CD1c-positive myeloid dendritic cell (primary cell): ENCODE data around the gene IL1RL1.

Experiments used
- DNase-seq: peaks from one replicate; pipeline ENCODE4 v3.0.0-alpha.2; 2016; ENCODE audit errors: extremely low spot score

The IL1RL1 gene

DNA sequence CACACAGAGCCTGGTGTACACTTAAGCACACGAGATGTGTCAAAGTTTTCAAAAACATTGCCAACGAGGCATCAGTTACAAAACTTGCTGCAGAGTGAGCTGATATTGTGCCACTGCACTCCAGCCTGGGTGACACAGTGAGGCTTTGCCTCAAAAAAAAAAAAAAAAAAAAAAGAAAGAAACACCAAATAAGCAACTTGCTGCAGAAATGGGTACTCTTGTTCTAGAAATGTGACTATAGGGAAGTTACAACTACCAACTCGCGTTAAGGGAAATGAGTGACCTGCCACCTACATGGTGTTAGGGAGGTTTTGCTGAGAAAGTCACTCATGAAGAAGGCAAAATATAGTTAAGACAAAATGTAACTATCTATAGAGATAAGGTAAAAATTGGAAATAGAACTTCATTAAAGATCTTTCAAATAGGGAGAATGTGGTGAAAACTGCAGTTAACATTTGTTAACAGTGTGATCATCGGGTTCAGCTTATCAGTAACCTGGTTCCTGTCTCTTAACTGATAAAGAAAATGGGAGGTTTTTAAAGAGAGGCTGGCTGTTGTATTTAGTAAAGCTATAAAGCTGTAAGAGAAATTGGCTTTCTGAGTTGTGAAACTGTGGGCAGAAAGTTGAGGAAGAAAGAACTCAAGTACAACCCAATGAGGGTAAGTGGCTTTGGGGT, at the start of gene IL1RL1:
Gene IL1RL1, plus strand, starts transcription at position 600 of the 677 bp plus-strand sequence. CDS start 26,702 bp downstream, outside the sequence.
- peak; percentile 66 for DNase-seq

DNA sequence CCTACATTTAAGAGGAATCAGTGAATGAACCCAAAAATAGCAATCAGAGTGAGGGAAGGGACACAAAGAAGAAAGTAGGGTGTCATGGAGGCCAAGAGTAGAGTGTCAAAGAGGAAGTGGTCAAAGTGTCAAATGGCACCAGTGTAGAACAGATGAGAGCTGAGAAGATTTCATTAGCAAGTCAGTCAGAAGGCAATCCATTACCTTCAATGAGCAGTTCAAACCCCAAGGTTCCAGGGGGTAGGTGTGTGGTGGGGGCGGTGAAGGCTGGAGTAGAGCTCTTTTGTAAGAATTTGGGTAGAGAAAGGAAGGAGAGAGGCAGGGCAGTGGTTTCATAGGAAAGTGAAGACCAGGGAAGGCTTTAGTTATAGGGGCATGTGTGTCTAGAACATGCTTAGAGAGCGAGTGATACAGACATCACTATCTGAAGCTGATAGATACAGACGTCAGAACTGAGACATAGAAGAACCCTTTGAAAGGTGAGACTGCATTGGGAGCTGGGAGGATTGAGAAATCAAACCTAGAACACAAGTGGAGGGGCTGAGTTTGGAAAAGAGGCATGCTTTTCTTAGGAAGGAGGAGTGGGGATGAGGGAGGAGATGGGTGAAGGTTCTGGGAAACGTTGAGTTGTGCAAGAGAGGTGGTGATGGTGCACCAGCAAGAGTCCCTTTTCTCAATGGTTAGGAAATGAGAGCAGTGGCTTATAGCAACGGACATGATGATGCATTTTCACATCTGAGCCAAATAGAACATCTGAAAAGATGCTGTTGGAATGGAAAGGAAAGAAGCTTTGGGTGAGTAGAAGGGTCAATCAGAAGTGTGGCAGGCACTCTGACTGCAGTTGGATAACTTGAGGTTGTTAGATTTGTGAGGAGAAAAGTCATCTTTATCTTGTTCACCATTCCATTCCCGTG, 48.9 kb upstream of the IL1RL1 start:
- DNase-seq: no peak

DNA sequence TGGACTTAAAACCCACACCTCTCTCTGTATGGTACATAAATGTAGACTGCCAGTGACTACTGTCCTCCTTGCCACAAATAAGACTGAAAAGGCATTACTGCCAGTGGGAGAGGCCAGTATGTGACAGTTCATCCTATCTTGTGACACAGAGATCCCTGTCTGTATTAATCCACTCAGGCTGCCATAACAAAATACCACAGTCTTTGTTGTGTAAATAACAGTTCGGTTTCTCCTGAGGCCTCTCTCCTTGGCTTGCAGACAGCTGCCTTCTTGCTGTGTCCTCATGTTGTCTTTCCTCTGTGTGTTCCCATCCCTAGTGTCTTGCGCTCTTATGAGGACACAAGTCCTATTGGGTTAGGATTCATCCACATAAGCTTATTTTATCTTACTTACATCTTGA, 46.4 kb upstream of the IL1RL1 start:
- no peak for DNase-seq

DNA sequence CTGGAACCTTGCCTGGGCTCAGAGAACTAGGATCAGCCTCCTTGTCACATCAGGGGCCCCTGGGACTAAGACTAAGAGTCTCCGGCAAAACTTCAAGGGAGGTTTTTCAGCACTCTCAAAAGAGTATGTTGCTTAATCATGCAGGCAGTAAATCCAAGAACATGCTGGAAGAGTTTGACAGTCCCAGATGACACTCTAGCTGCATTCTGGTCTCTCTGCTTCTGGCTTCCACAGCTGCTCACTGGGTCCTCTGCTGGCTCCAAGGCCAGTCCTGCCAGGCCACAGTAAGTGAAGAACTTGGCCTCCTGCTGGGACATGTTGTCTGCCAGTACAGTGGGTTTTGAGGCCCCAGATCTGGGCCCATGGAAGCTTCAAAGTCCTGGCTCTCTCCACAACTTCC, 45.2 kb upstream of the IL1RL1 start:
- no peak for DNase-seq

DNA sequence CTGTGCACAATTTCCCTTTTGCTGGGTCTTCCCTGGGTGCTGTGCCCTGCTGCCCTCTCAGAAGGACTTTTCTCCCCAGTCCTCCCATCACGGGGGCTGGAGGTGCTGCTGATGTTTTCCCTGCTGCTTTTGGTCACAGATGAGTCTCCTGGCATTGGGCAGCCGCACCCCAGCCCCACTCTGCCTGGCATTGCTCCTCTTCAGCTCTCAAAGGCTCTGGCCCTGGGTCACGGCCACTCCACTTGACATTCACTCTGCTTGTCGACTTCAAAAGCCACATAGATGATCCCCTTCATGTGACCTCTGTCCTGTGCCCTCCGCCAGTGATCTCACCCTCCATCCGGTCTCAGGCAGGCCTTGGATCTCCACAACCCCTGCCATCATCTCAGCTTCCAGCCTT, 43.6 kb upstream of the IL1RL1 start:
- DNase-seq: no peak

DNA sequence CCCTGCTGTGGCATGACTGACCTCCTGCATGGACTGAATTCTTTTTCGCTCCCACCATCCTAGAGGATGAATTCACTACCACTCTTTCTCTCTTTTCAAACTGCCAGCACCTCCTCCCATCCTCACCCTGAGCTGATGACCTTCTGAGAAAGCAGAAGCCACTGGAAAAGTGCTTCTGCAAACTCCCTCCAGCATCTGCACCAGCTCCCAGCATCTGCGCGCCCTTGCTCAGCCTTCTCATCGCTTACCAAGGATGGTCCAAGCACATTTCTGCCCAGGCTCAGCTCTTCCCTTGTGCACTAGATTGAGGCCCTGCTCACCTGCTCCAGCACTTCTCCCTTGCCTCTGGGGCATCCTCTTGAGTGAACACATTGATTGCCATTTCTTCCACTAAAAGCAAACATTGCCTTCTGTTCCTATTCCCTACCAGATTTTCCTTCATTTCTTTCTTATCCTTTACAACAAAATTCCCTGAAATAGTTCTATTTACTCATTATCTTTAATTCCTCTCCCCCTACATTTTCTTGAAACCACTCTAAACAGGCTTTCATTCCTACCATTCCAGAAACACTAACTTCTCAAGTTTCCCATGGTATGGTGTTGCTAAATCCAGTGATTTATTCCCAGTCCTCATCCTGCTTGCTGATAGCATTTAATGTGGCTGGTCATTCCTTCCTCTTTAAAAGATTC, 42.7 kb upstream of the IL1RL1 start:
- peak; percentile 44 for DNase-seq

DNA sequence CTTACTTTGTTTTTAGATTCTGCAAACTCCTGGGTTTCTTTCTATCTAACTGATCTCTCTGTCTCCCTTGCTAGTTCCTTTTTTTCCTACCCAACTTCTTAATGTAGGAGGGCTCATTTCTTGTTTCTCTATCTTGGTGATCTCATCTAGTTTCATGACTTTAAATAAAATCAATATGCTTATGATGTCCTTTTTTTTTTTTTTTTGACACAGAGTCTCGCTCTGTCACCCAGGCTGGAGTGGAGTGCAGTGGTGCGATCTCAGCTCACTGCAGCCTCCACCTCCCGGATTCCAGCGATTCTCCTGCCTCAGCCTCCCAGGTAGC, 42.2 kb upstream of the IL1RL1 start:
- peak; percentile 69 for DNase-seq

DNA sequence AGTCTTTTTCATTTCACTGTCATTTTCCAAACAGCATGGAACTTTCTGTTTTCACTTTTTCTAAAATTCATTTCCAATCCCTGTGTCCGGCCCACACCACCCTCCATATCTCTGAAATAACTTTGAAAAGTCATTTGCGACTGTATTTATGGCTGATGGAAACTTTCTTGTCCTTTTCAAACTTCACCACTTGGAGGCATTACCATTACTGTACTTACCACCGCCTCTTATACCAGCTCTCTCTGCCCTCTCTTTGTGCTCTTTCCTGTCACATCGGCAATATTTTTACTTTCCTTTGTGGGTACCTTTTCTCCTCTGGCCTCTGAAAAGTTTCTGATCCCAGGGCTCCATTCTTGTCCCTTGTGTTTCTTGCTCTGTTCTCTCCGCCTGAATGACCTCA, 39.5 kb upstream of the IL1RL1 start:
- no peak for DNase-seq

DNA sequence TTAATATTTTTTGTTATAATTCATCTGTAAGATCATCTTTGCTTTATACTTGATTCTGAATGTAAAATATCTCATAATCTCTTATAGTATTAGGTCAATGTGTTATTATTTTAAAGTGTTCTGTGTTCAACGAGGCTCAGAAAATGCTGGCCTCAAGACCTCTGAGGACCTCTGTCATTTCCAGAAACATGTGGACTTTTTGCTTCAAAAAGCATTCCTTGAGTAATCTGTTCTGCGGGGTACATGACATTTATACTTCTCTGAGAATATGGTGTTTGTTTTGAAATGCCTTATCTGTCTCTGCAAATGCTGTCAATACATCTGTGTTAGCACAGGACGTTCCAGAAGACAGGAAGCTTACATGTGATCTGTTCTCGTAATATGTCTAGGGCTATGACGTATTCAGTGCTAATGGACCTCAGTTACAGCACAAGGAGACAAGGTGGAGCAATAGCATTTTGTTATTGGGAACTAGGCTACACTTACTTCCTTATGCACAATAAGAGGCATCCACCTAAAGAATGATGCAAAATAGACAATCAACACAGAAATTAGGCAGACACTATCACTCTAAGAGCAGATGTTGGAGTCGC, 37.6 kb upstream of the IL1RL1 start:
- peak; percentile 72 for DNase-seq

DNA sequence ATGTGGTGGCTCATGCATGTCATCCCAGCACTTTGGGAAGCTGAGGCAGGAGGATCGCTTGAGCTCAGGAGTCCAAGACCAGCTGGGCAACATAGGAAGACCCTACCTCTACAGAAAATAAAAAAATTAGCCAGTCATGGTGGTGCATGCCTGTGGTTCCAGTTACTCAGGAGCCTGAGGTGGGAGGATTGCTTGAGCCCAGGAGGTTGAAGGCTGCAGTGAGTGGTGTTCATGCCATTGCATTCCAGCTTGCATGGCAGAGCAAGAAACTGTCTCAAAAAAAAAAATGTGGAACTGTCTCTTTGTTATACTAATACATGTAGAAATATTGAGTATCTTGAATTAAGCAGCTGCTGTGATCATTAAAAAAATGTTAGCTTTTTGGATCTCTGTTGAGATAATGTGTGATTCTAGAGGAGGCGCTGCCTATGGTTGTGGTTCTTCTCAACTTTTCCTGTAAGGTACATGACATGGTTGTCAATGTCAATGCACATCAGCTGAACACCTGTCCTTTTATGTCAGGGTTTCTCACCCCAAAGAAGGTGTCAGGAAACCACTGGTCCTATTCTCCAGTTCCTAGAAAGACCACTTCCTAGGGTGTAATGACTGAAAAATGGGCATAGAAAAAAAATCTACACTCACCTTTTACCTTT, 34.7 kb upstream of the IL1RL1 start:
- no peak for DNase-seq

DNA sequence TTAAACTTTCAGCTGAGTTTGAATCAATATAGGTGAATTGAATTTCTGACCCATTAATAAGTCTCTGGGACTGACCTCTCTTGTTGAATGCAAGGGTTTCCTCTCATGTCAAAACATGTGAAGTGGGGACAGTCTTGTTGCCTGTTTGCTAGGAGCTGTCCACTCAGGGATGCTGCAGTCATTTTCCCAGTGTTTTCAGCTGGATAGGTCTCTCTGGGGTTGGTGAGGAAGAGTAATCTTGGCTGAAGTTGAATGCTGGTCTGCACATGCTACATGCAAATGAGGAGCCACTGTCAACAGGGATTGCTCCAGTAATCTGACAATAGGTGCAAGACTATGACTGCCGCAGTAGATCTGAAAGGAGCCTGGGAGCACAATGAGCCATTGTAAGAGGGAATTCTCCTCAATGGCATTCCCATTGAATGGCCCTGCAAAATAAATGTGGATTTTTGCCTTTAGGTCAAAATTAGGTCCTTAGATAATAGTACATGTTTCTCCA, 34.1 kb upstream of the IL1RL1 start:
- DNase-seq: no peak

DNA sequence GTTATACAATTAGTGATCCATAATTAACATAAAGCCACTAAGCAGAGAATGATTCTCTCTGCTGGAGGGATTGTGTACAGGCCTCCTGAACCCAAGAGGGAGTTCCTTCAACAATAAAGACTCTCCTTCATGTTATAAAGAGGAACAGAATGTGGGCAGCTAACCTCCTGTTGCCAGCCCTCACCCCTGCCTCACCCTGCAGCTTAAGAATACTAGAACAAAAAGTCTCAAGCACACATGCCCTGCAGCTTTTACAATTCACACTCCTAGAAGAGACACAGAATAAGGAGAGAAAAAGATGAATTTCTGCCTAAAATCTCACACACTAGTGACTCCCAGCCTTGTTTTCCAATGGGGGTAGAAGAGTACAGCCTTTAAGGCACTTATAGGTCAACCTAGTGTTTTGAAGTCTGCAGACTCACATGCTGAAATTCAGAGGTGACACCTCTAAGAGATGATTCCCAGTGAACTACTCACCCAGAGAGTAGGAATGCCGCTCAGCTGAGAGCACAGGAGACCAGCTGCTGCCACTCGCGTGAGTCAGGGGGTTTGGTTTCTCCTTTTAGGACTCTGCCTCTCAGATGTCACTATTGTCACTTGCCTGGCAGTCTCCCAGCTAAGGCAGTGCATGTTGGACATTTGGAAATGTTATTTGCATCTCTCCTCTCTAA, 32.5 kb upstream of the IL1RL1 start:
- DNase-seq: peak; percentile 48

DNA sequence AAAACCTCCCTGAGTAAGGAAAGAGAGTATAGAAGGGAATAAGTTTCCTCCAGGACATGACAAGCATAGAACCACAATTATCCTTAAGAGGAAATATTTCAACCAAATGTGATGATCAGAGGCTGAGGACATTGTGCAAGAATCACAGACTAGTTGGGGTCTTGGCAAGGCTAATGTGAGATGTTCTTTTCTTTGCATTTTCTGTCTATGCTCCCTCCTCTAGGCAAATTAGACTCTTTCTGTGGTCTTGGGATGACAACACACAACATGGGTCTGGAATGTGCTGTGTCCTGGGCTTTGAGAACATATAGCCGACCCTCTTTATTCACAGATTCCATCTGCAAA, 32.0 kb upstream of the IL1RL1 start:
- DNase-seq: no peak

DNA sequence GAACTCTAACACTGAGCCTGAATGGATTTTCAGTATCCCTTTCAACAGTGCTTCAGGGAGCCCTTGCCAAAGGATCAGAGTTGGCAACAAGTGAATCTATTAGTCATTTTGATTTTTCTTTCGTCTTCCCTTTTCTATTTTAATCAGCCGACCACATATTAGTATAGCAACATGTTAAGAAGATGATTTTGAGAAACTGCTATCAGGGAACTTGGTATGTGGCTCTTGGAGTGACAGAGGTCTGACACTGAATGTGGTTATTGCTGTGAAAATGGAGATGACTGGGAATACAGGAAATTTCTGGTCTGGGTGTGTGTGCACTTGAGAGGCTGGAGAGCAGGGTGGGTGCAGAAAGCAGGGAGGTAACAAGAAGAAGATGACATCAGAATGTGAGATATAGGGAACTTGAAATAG, 28.7 kb upstream of the IL1RL1 start:
- DNase-seq: peak; percentile 70

DNA sequence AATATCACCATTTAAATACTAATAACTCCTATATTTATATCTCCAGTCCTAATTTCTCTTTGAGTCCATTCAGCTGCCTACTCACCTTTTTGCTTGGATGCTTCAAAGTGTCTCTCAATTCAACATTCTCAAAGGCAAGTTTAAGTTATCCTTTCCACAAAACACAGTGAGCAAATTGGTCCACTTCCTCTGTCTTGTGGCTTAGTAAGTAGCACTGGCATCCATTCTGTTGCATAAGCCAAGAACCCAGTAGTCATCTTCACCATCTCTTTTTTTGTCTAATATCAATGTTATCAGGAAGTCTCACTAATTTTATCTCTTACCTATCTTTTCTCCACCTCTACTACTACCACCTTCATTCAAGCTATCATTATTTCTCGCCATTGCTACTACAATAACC, 27.4 kb upstream of the IL1RL1 start:
- peak; percentile 39 for DNase-seq

DNA sequence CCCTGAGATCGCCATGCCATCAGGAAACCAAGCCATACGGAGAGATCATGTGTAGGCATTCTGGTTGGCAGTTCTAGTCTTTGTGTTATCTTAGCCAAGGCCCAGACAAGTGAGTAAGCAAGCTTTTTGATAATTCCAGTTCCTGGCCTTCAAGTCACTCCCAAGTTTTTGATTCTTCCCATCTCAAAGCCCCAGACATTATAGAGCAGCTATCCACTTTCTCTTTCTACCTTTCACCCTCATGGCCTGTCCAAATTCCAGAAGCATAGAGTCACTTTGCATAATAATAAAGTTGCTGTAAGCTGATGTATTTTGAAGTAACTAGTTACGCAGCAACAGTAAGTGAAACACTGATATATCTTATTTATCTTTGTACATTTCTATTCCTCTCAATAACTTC, 26.8 kb upstream of the IL1RL1 start:
- DNase-seq: no peak

DNA sequence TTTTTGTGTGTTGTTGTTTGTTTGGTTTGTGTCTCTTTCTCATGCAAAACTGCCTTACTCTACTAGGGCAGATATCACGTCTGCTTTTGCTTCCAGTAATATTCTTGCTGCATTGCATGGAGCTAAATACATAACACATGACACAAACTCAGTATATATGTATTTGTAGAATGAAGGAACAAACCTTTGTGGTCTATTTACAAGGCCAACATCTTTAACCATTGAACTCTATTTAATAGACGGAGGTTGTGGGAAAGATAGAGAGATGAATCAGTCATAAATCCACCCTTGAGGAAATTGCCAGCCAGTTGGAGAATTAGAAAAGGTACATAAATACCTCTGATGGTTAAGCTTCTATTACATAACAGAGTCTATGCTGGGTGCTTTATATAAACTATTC, 26.0 kb upstream of the IL1RL1 start:
- no peak for DNase-seq

DNA sequence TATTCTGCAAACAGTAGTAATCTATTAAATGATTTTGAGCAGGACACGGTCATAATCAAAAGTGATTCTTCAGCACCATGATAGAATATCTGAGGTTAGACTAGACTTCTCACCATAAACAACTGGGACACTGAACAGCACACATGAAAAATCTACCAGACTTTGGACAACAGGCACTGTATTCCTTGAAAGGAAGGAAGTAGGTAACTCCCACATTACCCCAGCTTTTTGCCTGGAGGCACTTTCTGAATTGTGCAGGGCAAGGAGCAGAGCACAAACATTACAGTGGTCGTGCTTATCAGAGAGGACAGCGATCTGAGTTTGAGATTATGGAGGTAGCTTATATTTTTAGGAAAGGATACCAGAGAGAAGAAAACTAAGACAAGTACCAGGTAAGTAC, 25.3 kb upstream of the IL1RL1 start:
- DNase-seq: no peak

DNA sequence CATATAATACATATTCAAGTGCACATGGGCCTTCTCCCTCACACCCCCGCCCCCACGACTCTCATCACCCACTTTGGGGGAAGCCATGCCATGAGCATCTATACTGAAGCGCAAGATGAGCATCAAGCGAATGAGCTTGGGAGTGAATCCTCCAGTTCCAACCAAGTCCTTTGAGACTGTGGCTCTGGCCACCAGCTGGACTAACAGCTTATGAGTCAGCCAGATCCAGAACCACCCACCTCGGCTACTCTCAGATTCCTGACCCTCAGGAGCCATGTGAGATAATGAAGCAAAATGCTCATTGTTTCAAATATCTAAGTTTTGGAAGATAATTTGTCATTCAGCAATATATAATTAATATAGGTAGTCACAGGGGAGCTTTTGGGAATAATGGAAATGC, 22.2 kb upstream of the IL1RL1 start:
- DNase-seq: no peak

DNA sequence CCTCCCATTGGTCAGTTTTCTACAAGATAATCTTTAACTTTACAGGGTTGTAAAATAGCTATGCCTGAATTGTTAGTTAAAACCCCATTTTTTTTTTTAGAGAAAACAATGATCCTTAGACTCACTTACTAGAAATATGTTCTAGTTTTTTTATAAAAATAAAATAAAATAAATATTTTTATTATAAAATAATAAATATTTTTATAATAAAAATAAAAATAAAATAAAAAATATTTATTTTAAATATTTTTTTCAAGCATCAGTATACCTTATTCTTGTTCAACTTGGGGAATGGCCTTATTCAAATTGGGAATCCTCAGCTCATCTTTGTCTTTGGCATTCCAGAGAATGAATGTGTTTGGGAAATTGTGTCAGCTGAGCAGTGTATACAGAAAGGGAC, 20.8 kb upstream of the IL1RL1 start:
- no peak for DNase-seq
